HG03175 (cell line): ENCODE measurements around the gene DIS3L2.
"Not testable (repeated sequence)": the region's sequence is repeated elsewhere in the genome, so short reads cannot be mapped to it uniquely, and the experiment has no call there.

Experiments used
- ATAC-seq: cut with Tn5 transposase; IDR thresholded peaks from one replicate; pipeline ENCODE4 v1.9.1; 2021; ENCODE audit warnings: mild to moderate bottlenecking, moderate library complexity; ENCODE audit not compliant: unreplicated experiment

DIS3L2 gene

DNA sequence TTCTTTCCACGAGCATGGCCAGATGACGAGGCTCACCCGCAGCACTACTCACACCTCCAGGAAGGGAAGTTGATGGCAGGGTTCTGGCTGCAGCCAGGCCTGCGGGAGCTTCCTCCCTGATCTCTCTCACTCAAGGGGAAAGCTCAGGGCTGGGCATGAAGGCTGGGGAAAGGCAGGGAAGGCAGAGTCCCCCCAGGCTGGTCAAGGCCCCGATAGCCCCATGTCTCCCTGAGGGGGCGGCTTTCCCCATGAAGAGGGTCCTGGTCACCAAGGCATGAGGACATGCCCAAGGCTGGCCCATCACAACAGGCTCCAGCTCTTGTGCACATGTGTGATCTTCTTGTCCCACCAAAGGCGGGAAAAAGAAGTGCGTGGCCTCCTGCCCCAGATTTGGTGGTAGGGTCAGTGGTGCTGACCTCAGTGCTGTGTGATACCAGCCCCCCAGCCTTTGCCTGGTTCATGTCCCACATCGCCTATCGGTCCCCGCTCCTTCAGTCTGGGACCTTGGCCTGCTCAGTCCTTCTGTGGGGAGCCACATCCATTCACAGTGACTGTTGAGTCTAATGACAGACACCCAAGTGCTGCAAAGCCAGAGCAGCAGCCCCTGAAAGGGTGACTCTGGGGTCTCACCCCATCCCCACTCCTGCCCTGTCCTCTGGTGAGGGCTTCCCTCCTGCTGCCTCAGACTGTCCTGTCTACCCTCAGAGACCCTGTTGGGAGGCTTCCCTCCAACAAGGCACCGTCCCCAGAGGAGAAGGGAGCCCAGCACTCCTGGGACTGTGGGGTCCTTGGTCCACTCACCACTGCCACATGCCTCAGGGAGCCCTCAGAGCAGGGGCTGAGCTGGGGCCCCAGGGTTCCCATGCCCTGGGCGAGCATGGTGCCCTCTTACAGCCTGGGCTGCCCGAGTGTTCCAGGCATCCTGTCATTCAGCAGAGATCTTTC lies 367.3 kb downstream of the DIS3L2 start:
- no peak for ATAC-seq

DNA sequence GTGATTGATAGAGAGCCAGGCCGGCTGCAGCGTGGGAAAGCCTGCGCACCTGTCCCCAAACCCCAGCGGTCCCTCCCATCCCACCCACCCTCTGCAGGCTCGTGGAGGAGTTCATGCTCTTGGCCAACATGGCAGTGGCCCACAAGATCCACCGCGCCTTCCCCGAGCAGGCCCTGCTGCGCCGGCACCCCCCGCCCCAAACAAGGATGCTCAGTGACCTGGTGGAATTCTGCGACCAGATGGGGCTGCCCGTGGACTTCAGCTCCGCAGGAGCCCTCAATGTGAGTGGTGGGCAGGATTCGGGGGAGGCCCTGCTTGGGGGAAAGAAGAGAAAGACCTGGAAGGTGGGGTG lies 368.2 kb downstream of the DIS3L2 start:
- ATAC-seq: no peak

DNA sequence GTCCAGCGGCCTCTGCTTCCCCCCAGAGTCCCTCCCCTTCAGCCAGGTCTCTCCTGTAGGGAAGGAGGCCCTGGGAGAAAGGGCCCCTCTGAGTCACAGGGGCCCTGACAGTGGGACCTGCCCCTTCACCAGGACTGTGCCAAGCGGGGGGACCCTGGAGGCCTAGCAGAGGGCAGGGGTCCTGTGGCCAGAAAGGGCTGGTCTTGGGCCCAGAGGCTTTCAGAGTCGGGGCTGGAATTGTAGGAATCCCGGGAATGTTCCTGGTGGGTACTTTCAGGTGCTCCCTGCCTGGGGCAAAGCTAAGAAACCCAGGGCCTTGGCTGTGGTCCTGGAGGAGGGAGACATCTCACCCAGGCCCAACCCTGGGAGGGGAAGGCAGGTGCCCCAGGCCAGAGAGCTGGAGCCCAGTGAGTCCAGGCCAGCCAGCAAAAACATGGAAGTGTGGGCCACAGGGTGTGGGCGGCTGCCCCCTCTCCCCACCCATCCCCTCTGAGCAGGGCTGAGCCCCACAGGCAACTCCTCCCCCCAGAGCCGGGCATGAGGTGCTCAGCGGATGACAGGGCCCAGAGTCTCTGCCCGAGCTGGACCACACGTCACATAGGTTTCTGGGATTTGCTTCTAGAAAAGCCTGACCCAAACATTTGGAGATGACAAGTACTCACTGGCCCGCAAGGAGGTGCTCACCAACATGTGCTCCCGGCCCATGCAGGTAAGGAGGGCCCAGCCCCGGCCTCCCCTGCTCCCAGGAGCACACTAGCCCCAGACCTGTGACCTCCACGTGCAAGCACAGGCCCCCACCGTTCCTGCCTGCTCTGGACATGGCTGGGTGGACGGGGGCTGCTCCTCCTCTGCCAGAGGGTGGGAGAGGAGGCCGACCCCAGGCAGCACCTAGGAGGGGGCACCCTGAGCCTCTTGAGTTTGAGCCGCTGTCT lies 368.8 kb downstream of the DIS3L2 start:
- ATAC-seq: no peak

DNA sequence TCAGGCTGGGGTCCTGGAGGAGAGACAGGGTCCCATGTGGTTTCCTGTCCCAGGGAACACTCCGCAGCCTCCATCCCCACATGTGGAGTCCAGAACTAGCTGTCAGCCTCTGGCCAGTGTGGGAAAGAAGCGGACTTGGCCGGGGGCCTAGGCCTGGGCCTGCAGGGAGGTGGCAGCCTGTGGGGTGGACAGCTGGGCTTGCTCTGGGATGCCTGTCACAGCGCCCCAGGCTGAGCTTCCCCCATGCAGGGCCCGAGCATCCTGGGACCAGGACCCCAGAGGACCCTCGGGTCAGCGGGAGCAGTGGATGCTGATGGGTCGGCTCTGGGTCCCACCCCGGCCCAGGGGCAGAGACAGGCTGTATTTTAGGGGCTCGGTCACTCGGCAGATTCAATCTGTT lies 369.5 kb downstream of the DIS3L2 start:
- not testable (repeated sequence) for ATAC-seq

DNA sequence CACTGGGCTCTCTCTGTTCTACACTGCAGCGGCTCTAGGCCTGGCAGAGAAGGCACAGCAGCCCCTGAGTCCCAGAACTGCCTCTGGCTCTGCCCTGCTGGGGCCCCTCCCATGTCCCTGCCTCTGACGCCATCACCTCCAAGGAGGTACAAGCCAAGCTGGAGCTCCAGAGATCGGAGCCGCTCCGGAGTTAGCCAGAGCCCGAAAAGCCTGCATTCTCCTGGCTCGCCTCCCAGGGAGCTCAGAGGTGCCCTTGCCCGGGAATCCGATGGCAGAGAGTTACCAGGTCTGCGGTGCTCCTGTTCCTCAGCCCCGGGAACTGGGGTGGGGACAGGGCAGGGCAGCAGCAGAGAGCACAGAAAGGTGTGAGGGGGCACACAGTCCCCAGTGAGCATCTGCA lies 370.1 kb downstream of the DIS3L2 start:
- not testable (repeated sequence) for ATAC-seq

DNA sequence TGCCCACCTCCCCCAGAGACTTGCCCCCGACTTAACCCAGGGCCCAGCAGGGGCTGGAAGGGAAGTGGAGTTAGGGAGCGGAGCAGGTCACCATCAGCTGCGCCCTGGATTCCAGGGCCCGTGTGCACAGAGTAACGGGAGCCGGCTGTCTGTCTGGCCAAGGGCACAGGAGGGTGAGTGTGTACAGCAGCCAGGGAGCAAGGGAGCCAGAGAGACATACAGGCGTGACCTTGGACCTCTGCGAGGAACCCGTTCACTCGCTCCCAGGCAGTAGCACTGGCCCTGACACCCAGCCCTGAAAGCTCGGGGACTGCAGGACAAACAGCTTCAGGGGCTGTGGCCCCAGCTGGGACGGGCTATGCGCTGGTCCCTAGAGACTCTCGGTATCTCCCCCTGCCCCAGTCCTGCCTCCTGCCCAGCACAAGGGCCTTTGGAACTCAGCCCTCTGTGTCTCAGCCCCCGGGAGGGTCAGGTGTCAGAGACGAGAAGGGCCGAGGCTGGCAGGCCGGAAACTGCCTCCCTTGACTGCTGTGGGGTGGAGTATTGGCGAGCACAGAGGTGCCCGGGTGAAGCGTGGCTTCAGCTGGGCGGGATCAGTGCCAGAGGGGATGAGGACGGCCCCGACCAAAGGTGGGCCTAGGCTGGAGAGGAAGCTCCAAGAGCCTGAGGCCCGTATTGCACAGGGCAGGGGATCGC lies 370.9 kb downstream of the DIS3L2 start:
- ATAC-seq: not testable (repeated sequence)

DNA sequence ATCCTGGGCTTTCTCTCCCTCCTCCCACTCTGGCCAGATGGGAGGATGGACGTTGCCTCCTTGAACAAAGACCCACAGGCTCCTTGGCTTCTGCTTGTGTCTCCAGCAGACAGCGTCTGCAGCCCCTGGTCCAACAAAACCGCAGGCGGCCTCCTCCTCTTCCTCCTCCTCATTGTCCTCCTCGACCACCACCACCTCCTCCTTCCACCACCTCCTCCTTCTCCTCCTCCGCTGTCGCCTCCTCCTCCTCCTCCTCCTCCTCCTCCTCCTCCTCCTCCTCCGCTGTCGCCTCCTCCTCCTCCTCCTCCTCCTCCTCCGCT lies 371.4 kb downstream of the DIS3L2 start:
- ATAC-seq: no peak

DNA sequence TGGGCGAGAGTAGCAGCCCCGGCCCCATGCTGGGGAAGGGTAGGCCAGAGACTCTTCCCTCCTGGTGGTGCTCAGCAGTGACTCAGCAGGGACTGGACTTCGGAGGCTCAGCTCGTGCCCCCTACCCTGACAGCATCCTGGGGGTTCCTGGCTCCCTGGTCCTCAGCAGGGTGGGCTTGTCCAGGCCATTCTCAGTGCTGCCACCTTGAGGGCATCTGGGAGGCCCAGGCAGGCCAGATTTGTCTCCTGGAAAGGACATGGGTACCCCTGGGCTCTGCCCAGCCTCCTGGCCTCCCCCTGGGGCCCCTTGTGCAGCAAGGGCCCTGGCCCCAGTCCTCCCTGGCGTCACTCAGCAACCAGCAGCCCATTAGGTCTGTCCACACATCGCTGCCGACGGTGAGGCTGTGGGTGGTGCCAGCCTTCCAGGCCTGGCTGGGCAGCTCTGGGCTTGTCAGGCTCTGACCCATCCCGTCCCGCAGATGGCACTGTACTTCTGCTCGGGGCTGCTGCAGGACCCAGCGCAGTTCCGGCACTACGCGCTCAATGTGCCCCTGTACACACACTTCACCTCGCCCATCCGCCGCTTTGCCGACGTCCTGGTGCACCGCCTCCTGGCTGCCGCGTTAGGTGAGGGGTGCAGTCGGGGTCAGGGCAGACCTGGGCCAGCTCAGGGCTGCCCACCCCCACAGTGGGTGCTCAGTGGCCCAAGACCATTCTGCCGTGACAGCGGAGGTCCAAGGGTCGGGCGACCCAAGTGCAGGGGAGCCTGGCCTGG lies 372.0 kb downstream of the DIS3L2 start:
- no peak for ATAC-seq

DNA sequence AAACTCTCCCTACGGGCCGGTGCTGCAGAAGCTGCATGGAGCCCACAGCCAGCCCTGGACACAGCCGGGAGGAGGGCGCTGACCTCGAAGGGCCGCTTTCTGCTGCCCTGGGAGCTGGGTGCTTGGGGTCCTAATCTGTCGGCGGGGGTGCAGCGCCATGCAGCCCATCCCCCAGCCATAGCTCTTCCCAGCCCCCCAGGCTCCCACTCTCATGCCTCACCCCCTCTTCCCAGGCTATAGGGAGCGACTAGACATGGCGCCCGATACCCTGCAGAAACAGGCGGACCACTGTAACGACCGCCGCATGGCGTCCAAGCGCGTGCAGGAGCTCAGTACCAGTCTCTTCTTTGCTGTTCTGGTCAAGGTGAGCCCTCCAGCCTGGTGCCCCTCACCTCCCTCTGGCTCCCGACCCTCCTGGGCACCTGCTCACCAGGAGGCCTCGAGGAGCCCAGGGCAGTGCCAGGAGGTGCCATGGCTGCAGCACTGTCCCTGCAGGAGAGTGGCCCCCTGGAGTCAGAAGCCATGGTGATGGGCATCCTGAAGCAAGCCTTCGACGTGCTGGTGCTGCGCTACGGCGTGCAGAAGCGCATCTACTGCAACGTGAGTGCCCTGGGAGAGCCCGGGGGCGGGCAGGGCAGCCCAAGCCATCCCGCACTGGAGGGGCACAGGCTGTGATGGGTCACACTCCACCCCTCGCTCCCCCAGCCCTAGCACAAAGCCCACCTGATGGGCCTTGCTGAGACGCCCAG lies 372.8 kb downstream of the DIS3L2 start:
- ATAC-seq: not testable (repeated sequence)

DNA sequence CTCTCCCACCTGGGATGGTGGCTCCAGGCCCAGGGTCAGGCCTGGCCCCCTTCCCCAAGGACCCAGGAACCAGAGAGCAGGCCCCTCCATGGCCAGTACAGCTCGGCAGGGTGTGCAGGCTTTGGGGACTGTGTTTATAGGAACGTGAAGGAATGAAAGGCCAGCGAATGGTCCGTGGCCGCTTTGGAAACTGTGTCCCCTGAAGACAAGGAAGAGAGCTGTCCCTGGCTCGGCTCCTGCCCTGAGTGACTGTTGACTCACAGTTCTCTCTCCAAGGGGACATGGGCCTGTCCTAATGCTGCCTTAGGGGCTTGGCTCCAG lies 373.3 kb downstream of the DIS3L2 start:
- ATAC-seq: not testable (repeated sequence)

DNA sequence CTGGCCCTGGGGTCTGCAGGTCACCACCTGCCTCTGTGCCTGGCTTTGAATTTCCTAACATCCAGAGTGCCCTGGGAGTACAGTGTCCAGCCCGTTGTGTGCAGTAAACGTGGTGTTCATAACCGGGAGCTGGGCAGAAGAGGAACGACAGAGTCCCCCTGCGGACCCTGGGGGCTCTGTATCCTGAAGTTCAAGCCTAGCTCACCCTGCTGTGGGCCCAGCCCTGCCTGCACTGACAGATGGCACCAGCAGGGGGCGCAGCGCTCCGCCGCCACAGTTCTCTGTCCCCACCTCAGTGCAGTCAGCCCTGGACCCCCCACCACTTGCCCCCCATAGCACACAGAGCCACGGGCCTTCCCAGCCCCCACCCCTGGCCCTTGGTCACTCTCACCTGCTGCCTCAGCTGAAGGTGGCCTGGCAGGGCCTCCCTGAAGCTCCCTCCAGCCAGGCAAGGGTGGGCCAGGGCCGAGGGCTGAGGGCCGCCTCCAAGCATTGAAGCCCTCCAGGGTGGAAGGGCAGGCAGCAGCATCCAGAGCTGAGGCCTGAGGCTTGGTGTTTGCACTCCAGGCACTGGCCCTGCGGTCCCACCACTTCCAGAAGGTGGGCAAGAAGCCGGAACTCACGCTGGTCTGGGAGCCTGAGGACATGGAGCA lies 373.8 kb downstream of the DIS3L2 start:
- not testable (repeated sequence) for ATAC-seq

DNA sequence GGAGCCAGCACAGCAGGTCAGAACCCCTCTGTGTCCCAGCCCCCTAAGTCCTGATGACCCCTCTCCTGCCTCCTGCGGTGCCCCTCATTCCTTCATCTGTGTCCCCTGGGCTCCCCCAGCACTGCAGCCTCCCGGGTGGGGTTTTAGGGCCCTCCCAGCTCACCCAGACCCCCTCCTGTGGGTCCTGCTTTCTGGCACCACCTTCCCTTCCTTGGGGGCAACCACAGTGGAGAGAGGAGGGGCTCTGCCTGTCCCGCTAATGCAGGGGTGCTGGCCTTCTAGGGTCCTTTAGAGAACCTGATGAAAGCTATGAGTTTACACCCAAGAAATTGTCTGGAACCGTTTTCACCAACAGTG lies 374.3 kb downstream of the DIS3L2 start:
- ATAC-seq: no peak

DNA sequence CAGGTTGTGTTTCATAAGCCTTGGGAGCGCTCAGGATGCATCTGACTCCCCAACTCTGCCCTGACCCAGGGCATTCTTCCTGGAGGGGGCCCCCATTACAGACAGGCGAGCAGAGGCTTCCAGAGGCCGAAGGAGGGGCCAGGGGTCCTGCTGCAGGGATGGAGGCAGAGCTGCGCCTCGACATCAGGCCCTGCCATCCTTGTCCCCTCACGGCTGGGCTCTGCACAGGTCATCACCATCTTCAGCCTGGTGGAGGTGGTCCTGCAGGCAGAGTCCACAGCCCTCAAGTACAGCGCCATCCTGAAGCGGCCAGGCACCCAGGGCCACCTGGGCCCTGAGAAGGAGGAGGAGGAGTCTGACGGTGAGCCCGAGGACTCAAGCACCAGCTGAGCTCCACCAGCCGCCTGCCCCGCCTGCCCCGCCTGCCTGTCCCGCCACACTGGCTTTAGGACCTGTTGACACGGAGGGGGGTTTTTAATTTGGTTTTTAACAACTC lies 374.8 kb downstream of the DIS3L2 start:
- ATAC-seq: no peak

DNA sequence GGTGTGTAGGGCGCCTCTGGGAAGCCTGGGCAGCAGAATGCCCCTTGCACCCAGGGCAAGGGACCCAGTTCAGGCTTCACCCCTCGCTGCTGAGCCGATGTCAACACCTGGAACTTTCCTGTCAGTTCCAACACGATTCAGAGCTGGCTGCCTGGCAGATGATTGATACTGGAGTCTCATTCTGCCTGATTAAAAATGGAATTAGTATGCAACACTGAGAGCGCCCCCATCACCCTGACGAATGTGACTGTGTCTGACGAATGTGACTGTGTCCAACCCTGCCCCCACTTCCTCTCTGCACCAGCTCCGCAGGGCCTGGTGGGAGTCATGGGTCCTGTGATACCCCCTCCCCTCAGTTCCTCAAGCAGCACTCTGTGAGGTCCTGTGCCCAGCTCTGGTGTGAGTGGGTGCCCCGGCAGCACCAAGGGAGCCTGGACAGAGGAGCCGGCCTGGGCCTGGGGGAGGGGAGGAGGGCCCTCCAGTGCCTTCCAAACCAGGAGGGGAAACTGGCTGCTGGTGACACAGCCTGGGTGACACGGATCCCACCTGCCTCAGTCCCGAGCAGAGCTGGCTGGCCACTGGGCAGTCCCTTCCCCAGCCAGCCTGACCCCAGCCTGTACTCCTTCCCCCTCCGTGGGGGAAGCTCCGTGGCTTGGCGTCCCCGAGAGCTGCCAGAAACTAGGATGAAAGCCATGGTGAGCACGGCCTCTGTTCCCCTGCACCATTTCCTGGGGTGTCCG lies 375.6 kb downstream of the DIS3L2 start:
- ATAC-seq: no peak

DNA sequence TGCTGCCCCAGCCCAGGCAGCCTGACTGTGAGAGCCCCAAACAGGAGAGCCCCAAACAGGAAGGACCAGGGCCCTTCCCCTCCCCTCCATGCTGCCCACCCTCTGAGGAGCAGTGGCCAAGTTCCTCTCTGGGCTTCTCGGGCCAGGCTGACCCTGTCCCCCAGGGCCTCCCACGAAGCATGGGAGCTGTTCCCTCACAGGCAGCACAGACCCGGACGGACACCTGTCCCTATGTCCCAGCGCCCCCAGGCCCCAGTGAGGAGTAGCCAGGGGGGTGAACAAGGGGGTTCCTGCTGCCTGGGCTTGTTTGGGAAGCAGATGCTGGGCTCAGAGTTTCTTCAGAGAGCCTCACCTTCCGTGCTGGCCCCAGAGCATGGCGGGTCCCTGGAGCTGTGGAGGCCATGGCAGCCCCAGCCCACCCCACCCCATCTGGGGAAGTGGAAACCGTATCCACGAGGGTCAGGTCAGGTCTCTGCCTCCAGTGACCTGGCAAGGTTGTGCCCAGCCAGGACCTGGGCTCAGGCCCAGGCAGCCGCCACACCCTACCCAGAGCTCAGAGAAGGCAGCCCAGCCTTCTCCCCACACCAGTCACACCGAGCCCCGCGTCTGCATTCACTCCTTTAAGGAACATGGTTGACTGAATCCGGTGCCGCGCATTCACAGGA lies 376.7 kb downstream of the DIS3L2 start:
- not testable (repeated sequence) for ATAC-seq

DNA sequence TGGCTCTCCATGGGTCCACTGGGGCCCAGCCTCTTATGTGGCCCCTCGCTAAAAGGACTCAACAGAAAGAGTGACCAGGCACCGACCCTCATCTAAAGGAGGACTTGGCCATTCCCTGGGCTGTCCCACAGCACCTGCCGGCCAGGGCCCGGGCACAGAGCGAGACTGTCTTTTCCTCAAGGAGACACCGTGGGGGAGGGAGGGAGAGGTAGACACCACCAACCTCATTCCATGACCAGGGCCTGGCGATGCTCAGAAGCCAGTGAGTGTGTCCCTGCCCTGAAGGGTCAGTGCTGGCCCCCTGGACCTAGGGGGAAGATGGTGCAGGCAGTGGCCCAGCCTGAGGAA lies 377.2 kb downstream of the DIS3L2 start:
- no peak for ATAC-seq

DNA sequence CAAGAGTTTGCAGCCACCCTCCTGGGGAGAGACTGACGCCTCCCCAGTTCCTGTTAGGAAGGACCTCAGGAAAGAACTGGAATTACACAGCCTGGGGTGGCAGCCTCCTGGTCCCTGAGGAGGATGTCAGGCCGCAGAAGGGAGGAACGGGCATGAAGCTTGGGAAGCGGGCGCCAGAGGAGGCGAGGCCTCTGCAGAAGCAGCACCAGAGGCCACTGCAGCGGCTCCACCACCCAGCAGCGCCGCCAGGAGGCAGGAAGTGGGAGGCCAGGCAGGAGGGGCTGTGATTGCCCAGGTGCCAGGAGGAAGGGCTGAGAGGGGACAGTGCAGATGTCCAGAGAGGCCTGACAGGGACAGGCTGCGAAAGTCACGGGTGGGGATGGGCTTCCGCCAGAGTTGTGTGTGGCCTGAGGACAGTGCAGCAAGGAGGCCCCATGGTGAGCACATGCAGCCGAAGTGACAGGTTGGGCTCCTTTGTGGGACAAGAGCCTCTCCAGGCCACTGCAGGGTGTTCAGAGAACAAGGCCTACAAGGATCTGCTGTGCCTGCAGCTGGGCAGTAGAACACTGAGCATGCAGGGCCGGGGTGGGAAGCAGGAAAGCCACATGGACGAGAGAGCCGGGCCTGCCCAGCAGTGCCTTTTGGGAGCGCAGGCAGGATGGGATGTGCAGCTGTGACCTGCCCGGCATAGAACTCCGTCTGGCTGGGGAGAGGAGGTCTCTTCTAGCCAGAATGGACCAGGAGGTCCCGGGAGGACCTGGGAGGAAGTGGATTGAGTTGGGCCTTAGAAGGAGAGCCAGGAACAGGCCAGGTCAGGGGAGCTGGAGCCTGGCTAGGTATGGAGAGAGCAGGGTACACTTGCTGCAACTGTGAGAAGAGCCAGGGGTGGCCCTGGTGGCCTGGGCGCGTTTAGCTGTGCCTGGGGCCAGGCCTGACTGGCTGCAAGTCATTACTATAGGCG lies 377.9 kb downstream of the DIS3L2 start:
- ATAC-seq: no peak
